T-cell (primary cell): ENCODE data around the gene USP17L19. TPM values are rescaled to one million over a fixed set of nuclear protein-coding genes. Genes with fewer than 3 reads are reported as not detected.
"Not testable (repeated sequence)": the region's sequence is repeated elsewhere in the genome, so short reads cannot be mapped to it uniquely, and the experiment has no call there.

Experiments used
- ATAC-seq, 4 experiments: fragments of 200-7000 bp in 3 of 4; fragments of 150-1000 bp in 1 of 4; cut with Tn5 transposase; replicated peaks in 1 of 4; 1 replicate in 3 of 4; 2 replicates in 1 of 4; pipeline ENCODE4 v1.10.0; 2021; ENCODE audit warnings: moderate library complexity in 3 of 4, mild to moderate bottlenecking in 2 of 4, moderate number of reproducible peaks in 1 of 4
- CTCF ChIA-PET, 2 donors: fragments of 300-600 bp; sonication (Branson Sonifier 250); formaldehyde crosslinking; loops; one replicate each; lab custom pipeline; 2022; ENCODE audit warnings: antibody characterized with exemption in 2 of 2; lab: Charles Lee
- POLR2A ChIA-PET, 2 donors: fragments of 300-600 bp; sonication (Branson Sonifier 250); formaldehyde crosslinking; loops; one replicate each; lab custom pipeline; 2022; ENCODE audit warnings: antibody characterized with exemption in 2 of 2; lab: Charles Lee
- DNase-seq, 35 experiments: peaks; one replicate each; pipeline versions ENCODE4 v3.0.0 to v3.0.0-alpha.2; 2013 to 2023
- H3K27ac ChIP-seq: one replicate; pipeline ENCODE4 v1.5.1; 2013; ENCODE audit warnings: low read length
- H3K27me3 ChIP-seq, 2 experiments: replicated peaks in 1 of 2; 1 replicate in 1 of 2; 2 replicates in 1 of 2; pipeline versions ENCODE4 v1.6.1 to v1.7.0; 2013; ENCODE audit warnings: low read length in 1 of 2, mixed read lengths in 1 of 2; ENCODE audit not compliant: control insufficient read depth in 2 of 2, insufficient read depth in 2 of 2; ENCODE audit errors: extremely low read depth in 1 of 2
- H3K36me3 ChIP-seq, 2 donors: 1 replicate in 1 of 2; 2 replicates in 1 of 2; pipeline versions ENCODE4 v1.6.1 to v1.7.0; 2013; ENCODE audit warnings: low read length in 1 of 2; ENCODE audit not compliant: control insufficient read depth in 2 of 2, insufficient read depth in 1 of 2; ENCODE audit errors: extremely low read depth in 1 of 2
- H3K4me1 ChIP-seq, 2 experiments: 1 replicate in 1 of 2; 2 replicates in 1 of 2; pipeline versions ENCODE4 v1.6.1 to v1.7.0; 2013; ENCODE audit warnings: low read length in 2 of 2, mixed read lengths in 1 of 2; ENCODE audit not compliant: insufficient read depth in 2 of 2, control insufficient read depth in 1 of 2; ENCODE audit errors: extremely low read depth in 1 of 2
- H3K4me3 ChIP-seq, 2 donors: 1 replicate in 1 of 2; 2 replicates in 1 of 2; pipeline versions ENCODE4 v1.5.1 to v1.7.0; 2013; ENCODE audit warnings: mild to moderate bottlenecking in 2 of 2, low read length in 1 of 2, moderate library complexity in 1 of 2; ENCODE audit not compliant: control insufficient read depth in 1 of 2; ENCODE audit errors: extremely low read depth in 1 of 2
- H3K9me3 ChIP-seq: 2 replicates; pipeline ENCODE4 v1.7.0; 2013
- H3K27ac Mint-ChIP-seq, 2 donors: one replicate each; pipeline ENCODE4 v1.8.0; 2020 to 2021; ENCODE audit warnings: mild to moderate bottlenecking in 2 of 2, mixed read lengths in 2 of 2
- H3K27me3 Mint-ChIP-seq, 2 donors: one replicate each; pipeline ENCODE4 v1.8.0; 2021 to 2022; ENCODE audit warnings: mixed read lengths in 2 of 2
- H3K36me3 Mint-ChIP-seq: one replicate; pipeline ENCODE4 v1.8.0; 2021; ENCODE audit warnings: mixed read lengths
- H3K4me1 Mint-ChIP-seq, 3 donors: one replicate each; pipeline ENCODE4 v1.8.0; 2020 to 2022; ENCODE audit warnings: mixed read lengths in 3 of 3, mild to moderate bottlenecking in 1 of 3
- H3K4me3 Mint-ChIP-seq, 3 donors: one replicate each; pipeline ENCODE4 v1.8.0; 2020 to 2022; ENCODE audit warnings: mild to moderate bottlenecking in 3 of 3, mixed read lengths in 3 of 3, moderate library complexity in 3 of 3
- H3K9me3 Mint-ChIP-seq, 3 donors: one replicate each; pipeline ENCODE4 v1.8.0; 2020 to 2022; ENCODE audit warnings: mixed read lengths in 3 of 3
- WGBS: methylation state at CpG from one replicate; pipeline ENCODE4 v1.1.5; 2013; ENCODE audit warnings: missing lambda C conversion rate; ENCODE audit not compliant: insufficient coverage; 5-methylcytosine and 5-hydroxymethylcytosine counted together
- total RNA-seq, 35 experiments: library from RNA in 6 of 35; stranded (reverse) in 6 of 35; fragments of 120-200 nt in 1 of 35; gene quantifications; one replicate each; pipeline versions ENCODE4 v1.2.1 to v1.2.4 and lab custom pipeline; 2013 to 2026

Gene USP17L19
- total RNA-seq, 5 donors from 2014 or later (not counting 1 experiment from before 2014, with no cell fraction given), result not detected

DNA sequence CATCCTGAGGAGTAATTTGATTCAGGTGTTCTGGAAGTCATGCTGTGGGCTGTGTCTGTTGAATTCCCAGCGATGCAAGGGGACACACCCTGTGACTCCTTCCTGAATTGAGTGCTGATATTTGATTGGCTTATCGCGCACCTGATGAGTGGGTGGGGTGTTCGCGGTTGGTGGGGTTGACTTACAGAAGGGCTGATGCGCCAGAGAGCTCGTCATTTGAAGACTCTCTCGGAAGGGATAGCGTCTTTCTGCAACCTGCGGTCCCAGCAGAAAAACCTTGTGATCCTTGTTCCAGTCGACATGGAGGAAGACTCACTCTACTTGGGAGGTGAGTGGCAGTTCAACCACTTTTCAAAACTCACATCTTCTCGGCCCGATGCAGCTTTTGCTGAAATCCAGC is 9.4 kb downstream of the USP17L19 start, which contains the start of gene USP17L21:
Gene USP17L21, plus strand, starts transcription at position 301 of the 400 bp plus-strand sequence. Its CDS starts 0 bp downstream, at position 301.
- H3K27me3 ChIP-seq, ATAC-seq, H3K27me3 Mint-ChIP-seq, H3K27ac ChIP-seq, CTCF ChIA-PET, H3K36me3 ChIP-seq, DNase-seq, H3K4me3 ChIP-seq, H3K9me3 ChIP-seq, POLR2A ChIA-PET, H3K4me1 ChIP-seq, H3K4me3 Mint-ChIP-seq, H3K9me3 Mint-ChIP-seq, H3K27ac Mint-ChIP-seq, H3K36me3 Mint-ChIP-seq, H3K4me1 Mint-ChIP-seq: not testable (repeated sequence)
- WGBS, result no CpG with 5 or more reads among the region's 13 CpGs

DNA sequence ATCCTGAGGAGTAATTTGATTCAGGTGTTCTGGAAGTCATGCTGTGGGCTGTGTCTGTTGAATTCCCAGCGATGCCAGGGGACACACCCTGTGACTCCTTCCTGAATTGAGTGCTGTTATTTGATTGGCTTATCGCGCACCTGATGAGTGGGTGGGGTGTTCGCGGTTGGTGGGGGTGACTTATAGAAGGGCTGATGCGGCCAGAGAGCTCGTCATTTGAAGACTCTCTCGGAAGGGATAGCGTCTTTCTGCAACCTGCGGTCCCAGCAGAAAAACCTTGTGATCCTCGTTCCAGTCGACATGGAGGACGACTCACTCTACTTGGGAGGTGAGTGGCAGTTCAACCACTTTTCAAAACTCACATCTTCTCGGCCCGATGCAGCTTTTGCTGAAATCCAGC is 14.1 kb downstream of the USP17L19 start, which contains the start of gene USP17L22:
Gene USP17L22, plus strand, starts transcription at position 301 of the 400 bp plus-strand sequence. Its CDS starts 0 bp downstream, at position 301.
- H3K27ac ChIP-seq, ATAC-seq, DNase-seq, H3K4me1 ChIP-seq, H3K4me3 Mint-ChIP-seq, H3K36me3 Mint-ChIP-seq, H3K27ac Mint-ChIP-seq, H3K9me3 ChIP-seq, H3K36me3 ChIP-seq, H3K27me3 Mint-ChIP-seq, CTCF ChIA-PET, POLR2A ChIA-PET, H3K4me3 ChIP-seq, H3K4me1 Mint-ChIP-seq, H3K9me3 Mint-ChIP-seq, H3K27me3 ChIP-seq: not testable (repeated sequence)
- WGBS, result no CpG with 5 or more reads among the region's 15 CpGs

DNA sequence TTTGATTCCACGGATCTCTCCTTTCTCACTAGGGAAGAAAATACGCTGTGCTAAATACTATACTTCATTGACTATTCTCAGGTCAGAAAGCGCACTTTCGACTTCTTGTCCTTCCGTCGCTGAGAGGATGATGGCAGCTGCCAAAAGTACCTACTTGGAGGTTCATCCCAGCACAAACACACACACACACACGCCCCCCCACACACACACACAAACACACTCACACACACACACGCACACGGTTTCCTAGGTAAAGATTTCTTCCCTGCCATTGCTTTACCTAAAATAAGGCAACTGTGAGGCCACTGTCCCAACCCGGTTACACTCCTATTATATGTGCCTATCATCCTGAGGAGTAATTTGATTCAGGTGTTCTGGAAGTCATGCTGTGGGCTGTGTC is 18.5 kb downstream of the USP17L19 start:
- H3K9me3 Mint-ChIP-seq, H3K4me1 Mint-ChIP-seq, H3K27me3 ChIP-seq, H3K4me1 ChIP-seq, H3K36me3 Mint-ChIP-seq, H3K36me3 ChIP-seq, H3K4me3 Mint-ChIP-seq, H3K4me3 ChIP-seq, POLR2A ChIA-PET, H3K27me3 Mint-ChIP-seq, ATAC-seq, H3K27ac ChIP-seq, H3K27ac Mint-ChIP-seq, H3K9me3 ChIP-seq, CTCF ChIA-PET: not testable (repeated sequence)
- no CpG with 5 or more reads among the region's 10 CpGs for WGBS
- peak in 18 of 35 experiments; percentile 0 to 34 (median 8) for DNase-seq

Other genes starting within 250 kb of the USP17L19 start
- gene FAM90A26, start 83.0 kb upstream of the USP17L19 start, total RNA-seq, result not detected
- not detected for gene USP17L10, start 42.7 kb upstream of the USP17L19 start, total RNA-seq
- not detected for gene USP17L11, start 38.0 kb upstream of the USP17L19 start, total RNA-seq
- not detected for gene USP17L12, start 33.2 kb upstream of the USP17L19 start, total RNA-seq
- not detected for gene USP17L13, start 28.5 kb upstream of the USP17L19 start, total RNA-seq
- under 1 TPM in 1 of 5 donors, not detected in 4; 0.20 TPM for gene USP17L15, start 19.0 kb upstream of the USP17L19 start, total RNA-seq
- gene USP17L17, start 9.5 kb upstream of the USP17L19 start, total RNA-seq, result not detected
- gene USP17L18, start 4.7 kb upstream of the USP17L19 start, total RNA-seq, result not detected
- gene USP17L20, start 4.7 kb downstream of the USP17L19 start, total RNA-seq, result not detected
- not detected for gene USP17L21, start 9.5 kb downstream of the USP17L19 start, total RNA-seq
- gene USP17L22, start 14.2 kb downstream of the USP17L19 start, total RNA-seq, result not detected
- not detected for gene USP17L24, start 71.8 kb downstream of the USP17L19 start, total RNA-seq
- gene USP17L25, start 76.5 kb downstream of the USP17L19 start, total RNA-seq, result not detected
- gene USP17L26, start 81.3 kb downstream of the USP17L19 start, total RNA-seq, result not detected
- gene USP17L5, start 86.0 kb downstream of the USP17L19 start, total RNA-seq, result not detected
- gene USP17L27, start 90.8 kb downstream of the USP17L19 start, total RNA-seq, result not detected
- gene USP17L28, start 95.5 kb downstream of the USP17L19 start, total RNA-seq, result not detected
- not detected for gene USP17L29, start 100.3 kb downstream of the USP17L19 start, total RNA-seq
- not detected for gene USP17L30, start 109.8 kb downstream of the USP17L19 start, total RNA-seq
- not detected for gene DEFB131A, start 191.0 kb downstream of the USP17L19 start, total RNA-seq